ENCODE data around the gene RERE.

Gene RERE

DNA sequence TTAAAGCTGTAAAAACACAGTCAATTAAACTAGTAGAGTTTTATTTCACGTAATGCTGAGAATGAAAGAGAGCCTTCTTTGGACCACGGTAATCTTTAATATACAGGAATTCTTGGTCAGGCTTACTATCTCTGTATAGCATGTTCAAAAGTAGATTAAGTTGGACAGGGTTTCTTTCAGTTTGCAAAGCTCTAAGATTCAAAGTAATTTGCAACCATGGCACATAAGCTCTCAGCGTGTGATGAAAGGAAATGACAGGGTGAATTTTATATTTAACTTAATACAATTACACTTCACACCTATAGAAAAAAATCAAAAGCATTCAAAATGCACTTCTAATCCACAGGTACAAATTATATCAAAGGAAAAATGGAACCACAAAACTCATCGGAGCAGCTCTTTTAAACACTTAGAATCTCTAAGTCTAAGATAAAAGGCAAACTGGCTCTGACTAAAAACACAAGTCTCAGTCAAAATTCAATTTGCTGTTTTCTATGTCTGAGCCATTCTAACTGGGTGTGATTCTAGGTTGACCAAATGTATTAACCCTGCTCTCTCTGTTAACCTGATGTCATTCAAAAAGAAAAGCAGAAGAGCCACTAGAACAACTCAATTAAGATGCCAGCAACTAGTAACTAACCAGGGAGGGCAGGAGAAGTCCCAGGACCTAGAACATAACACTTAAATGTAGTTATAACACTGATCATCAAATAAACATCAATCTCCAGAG, 147.7 kb downstream of the RERE start:
- ChIA-PET POLR2A (interaction anchor here (0.9 to 1.9 kb wide), 2 partner anchors 10 to 11 kb away, joined by 3 to 4 read pairs; no protein-coding TSS in a partner anchor), CTCF (interaction anchor here (0.5 to 1.0 kb wide), 5 partner anchors 16 to 1260 kb away, joined by 3 read pairs; no protein-coding TSS in a partner anchor)
- no peak for DNase-seq (ENCODE audit: extremely low spot score)
- TF ChIP-seq FOXA1 (IDR thresholded peaks at IDR 0.05), result no peak
- TF ChIP-seq, protein P1, sequence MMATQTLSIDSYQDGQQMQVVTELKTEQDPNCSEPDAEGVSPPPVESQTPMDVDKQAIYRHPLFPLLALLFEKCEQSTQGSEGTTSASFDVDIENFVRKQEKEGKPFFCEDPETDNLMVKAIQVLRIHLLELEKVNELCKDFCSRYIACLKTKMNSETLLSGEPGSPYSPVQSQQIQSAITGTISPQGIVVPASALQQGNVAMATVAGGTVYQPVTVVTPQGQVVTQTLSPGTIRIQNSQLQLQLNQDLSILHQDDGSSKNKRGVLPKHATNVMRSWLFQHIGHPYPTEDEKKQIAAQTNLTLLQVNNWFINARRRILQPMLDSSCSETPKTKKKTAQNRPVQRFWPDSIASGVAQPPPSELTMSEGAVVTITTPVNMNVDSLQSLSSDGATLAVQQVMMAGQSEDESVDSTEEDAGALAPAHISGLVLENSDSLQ (IDR thresholded peaks at IDR 0.05), result peak; percentile 48; the same call in 1 of the 2 replicates

DNA sequence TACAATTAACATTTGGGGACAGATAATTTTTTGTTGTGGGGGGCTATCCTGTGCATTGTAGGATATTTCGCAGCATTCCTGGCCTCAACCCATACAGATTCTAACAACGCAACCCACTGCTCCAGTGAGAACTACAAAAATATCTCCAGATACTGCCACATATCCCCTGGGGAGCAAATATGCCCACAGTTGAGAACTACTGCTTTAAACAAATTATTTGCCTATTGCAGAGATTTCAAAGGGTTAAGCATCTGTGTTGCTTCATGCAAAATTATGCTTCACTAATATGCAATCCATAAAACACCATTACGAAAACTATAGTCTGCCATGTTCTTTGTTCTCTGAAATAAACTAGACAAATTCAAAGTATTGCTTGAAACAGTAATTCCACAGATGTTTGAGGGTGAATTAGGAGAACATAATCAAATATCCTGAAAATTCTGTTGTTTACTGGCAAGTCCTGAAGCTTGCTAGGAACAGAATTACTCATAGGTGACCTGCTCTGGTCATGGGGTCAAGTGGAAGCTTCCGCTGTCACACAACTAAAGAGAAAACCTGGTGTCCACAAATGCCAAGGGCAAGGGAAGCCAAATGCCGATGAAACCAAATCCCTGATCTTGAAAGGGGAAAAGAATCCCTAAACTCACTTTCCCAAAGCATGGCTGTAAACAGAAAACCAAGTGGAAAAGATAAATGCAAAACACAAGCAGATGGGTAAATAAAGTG, 149.4 kb downstream of the RERE start:
- no peak for DNase-seq (ENCODE audit: extremely low spot score)
- TF ChIP-seq LEF1 (IDR thresholded peaks at IDR 0.05; ENCODE audit: borderline replicate concordance), result no peak
- TF ChIP-seq SP1 (IDR thresholded peaks at IDR 0.05), result no peak
- TF ChIP-seq FOXA1 (IDR thresholded peaks at IDR 0.05), result no peak
- TF ChIP-seq NFRKB (IDR thresholded peaks at IDR 0.05), result no peak
- TF ChIP-seq FOXM1 (IDR thresholded peaks at IDR 0.05; ENCODE audit: borderline replicate concordance), result no peak
- TF ChIP-seq L3MBTL2 (conservative IDR thresholded peaks at IDR 0.05), result no peak
- TF ChIP-seq HDGF (IDR thresholded peaks at IDR 0.05; ENCODE audit: borderline replicate concordance), result no peak
- TF ChIP-seq SUZ12 (IDR thresholded peaks at IDR 0.05), result no peak
- TF ChIP-seq ELF4 (IDR thresholded peaks at IDR 0.05), result no peak
- TF ChIP-seq, protein P1 (IDR thresholded peaks at IDR 0.05), result no peak
- no peak for TF ChIP-seq ARNT (IDR thresholded peaks at IDR 0.05)
- TF ChIP-seq BHLHE40 (IDR thresholded peaks at IDR 0.05; ENCODE audit: borderline replicate concordance), result no peak
- no peak for TF ChIP-seq ZNF384 (IDR thresholded peaks at IDR 0.05)
- TF ChIP-seq CTBP1 (IDR thresholded peaks at IDR 0.05; ENCODE audit: borderline replicate concordance), result no peak
- no peak for TF ChIP-seq FOXK2 (IDR thresholded peaks at IDR 0.05)
- TF ChIP-seq TARDBP (IDR thresholded peaks at IDR 0.05), result no peak
- CTCF ChIA-PET, result no interaction called here
- POLR2A ChIA-PET, result no interaction called here

DNA sequence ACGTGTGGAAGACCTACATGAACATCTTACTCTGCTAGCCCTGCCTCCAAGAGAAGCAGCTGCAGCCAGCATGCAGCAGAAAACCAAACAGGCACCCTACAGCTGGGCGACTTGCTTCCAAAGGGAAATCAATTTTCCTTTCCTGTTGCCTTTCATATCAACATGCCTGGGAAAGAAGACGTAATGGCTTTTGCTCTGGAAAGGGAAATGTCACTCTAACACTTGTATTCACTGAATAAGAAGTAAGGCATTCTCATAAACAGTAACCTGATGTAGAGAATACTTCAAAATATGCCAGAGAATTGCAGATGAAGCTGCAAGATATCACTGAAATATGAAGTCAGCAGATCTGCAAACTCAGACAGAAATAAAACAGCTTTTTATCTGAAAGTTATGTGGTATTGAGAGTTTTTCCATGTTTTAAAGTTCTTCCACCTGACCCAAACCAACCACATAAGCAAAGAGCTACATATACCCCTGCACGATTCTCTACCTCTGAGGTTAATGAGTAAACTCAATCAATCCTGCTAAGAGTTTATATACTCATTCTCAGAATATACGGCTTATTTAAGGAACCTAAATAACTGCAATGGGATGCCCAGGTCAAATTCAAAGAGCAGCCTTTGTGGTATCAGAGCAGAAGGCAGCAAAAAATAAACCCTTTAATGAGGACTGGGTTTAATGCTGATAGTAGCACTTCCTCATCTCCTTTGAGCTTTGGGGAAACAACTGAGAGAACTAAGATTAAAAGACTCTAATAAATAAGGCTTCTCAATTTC, 150.9 kb downstream of the RERE start:
- DNase-seq (ENCODE audit: extremely low spot score), result no peak
- ChIA-PET POLR2A (interaction anchor here (0.8 kb wide), 1 partner anchor 110 kb away, joined by 3 read pairs; no protein-coding TSS in a partner anchor), CTCF (no interaction called here)
- no peak for TF ChIP-seq CTBP1 (IDR thresholded peaks at IDR 0.05; ENCODE audit: borderline replicate concordance)
- TF ChIP-seq NFRKB (IDR thresholded peaks at IDR 0.05), result no peak
- TF ChIP-seq FOXM1 (IDR thresholded peaks at IDR 0.05; ENCODE audit: borderline replicate concordance), result no peak
- no peak for TF ChIP-seq TARDBP (IDR thresholded peaks at IDR 0.05)
- no peak for TF ChIP-seq ARNT (IDR thresholded peaks at IDR 0.05)
- TF ChIP-seq ZNF384 (IDR thresholded peaks at IDR 0.05), result no peak
- no peak for TF ChIP-seq BHLHE40 (IDR thresholded peaks at IDR 0.05; ENCODE audit: borderline replicate concordance)
- TF ChIP-seq SP1 (IDR thresholded peaks at IDR 0.05), result no peak
- TF ChIP-seq SUZ12 (IDR thresholded peaks at IDR 0.05), result no peak
- no peak for TF ChIP-seq HDGF (IDR thresholded peaks at IDR 0.05; ENCODE audit: borderline replicate concordance)
- TF ChIP-seq, protein P1 (IDR thresholded peaks at IDR 0.05), result no peak
- TF ChIP-seq LEF1 (IDR thresholded peaks at IDR 0.05; ENCODE audit: borderline replicate concordance), result no peak

DNA sequence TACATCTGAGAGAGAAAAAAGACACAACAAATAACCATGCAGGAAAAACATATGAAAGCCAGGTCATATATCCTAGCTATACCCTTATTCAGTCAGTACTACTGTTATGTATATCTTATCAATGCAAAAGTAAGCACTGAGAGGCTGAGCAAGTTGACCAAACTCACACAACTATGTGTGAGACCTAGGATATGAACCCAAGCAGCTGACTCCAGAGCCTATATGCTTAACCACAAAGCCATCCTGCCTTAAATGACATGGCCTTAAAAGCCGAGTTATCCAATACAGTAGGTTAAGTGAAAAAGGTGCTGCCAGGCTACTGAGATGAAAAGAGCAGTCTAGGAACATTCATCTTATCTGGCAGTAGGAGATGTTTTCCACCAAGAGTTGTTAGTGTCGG, 151.6 kb downstream of the RERE start:
- POLR2A ChIA-PET, result interaction anchor here (0.8 kb wide), 1 partner anchor 110 kb away, joined by 3 read pairs; no protein-coding TSS in a partner anchor
- DNase-seq (ENCODE audit: extremely low spot score), result no peak

DNA sequence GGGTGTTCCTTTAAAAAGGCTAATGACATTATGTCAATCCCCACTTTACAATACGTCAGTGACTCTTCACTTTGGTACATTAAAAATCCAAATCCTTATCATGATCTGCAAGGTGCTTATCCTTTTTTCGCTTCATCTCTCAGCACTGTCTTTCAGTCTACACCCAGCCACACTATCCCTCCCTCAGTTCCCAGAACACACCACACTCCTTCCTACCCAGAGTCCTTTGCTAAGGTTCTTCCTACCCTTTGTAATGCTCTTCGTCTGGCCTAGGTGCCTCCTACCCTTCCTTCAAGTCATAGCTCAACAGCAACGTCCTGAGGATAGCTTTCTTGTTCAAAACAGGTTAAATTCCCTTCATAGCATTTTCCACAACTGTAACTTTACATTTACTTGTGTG, 152.6 kb downstream of the RERE start:
- no peak for TF ChIP-seq CTBP1 (IDR thresholded peaks at IDR 0.05; ENCODE audit: borderline replicate concordance)
- no peak for TF ChIP-seq HDGF (IDR thresholded peaks at IDR 0.05; ENCODE audit: borderline replicate concordance)
- no peak for TF ChIP-seq FOXA1 (IDR thresholded peaks at IDR 0.05)
- TF ChIP-seq LEF1 (IDR thresholded peaks at IDR 0.05; ENCODE audit: borderline replicate concordance), result no peak
- no peak for DNase-seq (ENCODE audit: extremely low spot score)
- ChIA-PET POLR2A (interaction anchor here (0.7 kb wide), 1 partner anchor 42 kb away, joined by 3 read pairs; no protein-coding TSS in a partner anchor), CTCF (no interaction called here)

More for the DNA sequence above, 151.6 kb downstream of the RERE start:
- CTCF ChIA-PET, result no interaction called here
- TF ChIP-seq ZNF384 (IDR thresholded peaks at IDR 0.05), result no peak
- TF ChIP-seq BHLHE40 (IDR thresholded peaks at IDR 0.05; ENCODE audit: borderline replicate concordance), result no peak
- no peak for TF ChIP-seq ELF4 (IDR thresholded peaks at IDR 0.05)
- TF ChIP-seq TARDBP (IDR thresholded peaks at IDR 0.05), result no peak
- TF ChIP-seq CTBP1 (IDR thresholded peaks at IDR 0.05; ENCODE audit: borderline replicate concordance), result no peak
- TF ChIP-seq LEF1 (IDR thresholded peaks at IDR 0.05; ENCODE audit: borderline replicate concordance), result no peak
- TF ChIP-seq SUZ12 (IDR thresholded peaks at IDR 0.05), result no peak
- no peak for TF ChIP-seq NFRKB (IDR thresholded peaks at IDR 0.05)
- no peak for TF ChIP-seq FOXM1 (IDR thresholded peaks at IDR 0.05; ENCODE audit: borderline replicate concordance)
- no peak for TF ChIP-seq SP1 (IDR thresholded peaks at IDR 0.05)
- TF ChIP-seq FOXK2 (IDR thresholded peaks at IDR 0.05), result no peak
- no peak for TF ChIP-seq ARNT (IDR thresholded peaks at IDR 0.05)
- no peak for TF ChIP-seq L3MBTL2 (conservative IDR thresholded peaks at IDR 0.05)
